GM18499 (cell line): ENCODE data around the gene KLHL29.

Experiments
- ATAC-seq: cut with Tn5 transposase; IDR thresholded peaks from one replicate; pipeline ENCODE4 v1.9.1; 2021; ENCODE audit warnings: moderate number of reproducible peaks; ENCODE audit not compliant: insufficient read depth, unreplicated experiment

KLHL29 gene

GRCh38 chr2:23486684-23487075 lies 101.7 kb downstream of the KLHL29 start:
- ATAC-seq: no peak

- ATAC-seq: no peak
These were observed 102.9 kb downstream of the KLHL29 start for GRCh38 chr2:23487735-23488492.

GRCh38 chr2:23488584-23488983 lies 103.6 kb downstream of the KLHL29 start:
- no peak for ATAC-seq

GRCh38 chr2:23489471-23490322 lies 104.7 kb downstream of the KLHL29 start:
- ATAC-seq: no peak

- ATAC-seq: no peak
These were observed 106.8 kb downstream of the KLHL29 start for GRCh38 chr2:23491591-23492336.

- ATAC-seq: no peak
These were observed 107.3 kb downstream of the KLHL29 start for GRCh38 chr2:23492337-23492675.

- no peak for ATAC-seq
These were observed 107.9 kb downstream of the KLHL29 start for GRCh38 chr2:23492921-23493320.

GRCh38 chr2:23493846-23494245 lies 108.9 kb downstream of the KLHL29 start:
- no peak for ATAC-seq

GRCh38 chr2:23494286-23494685 lies 109.3 kb downstream of the KLHL29 start:
- ATAC-seq: no peak

- ATAC-seq: no peak
These were observed 110.7 kb downstream of the KLHL29 start for GRCh38 chr2:23495661-23496114.

- ATAC-seq: no peak
These were observed 111.5 kb downstream of the KLHL29 start for GRCh38 chr2:23496456-23496855.

- ATAC-seq: no peak
These were observed 112.1 kb downstream of the KLHL29 start for GRCh38 chr2:23497063-23497462.

- no peak for ATAC-seq
These were observed 112.6 kb downstream of the KLHL29 start for GRCh38 chr2:23497536-23497935.

GRCh38 chr2:23498943-23499342 lies 114.0 kb downstream of the KLHL29 start:
- no peak for ATAC-seq

- ATAC-seq: no peak
These were observed 114.5 kb downstream of the KLHL29 start for GRCh38 chr2:23499439-23499838.

GRCh38 chr2:23500836-23501235 lies 115.9 kb downstream of the KLHL29 start:
- no peak for ATAC-seq

GRCh38 chr2:23502096-23502495 lies 117.1 kb downstream of the KLHL29 start:
- ATAC-seq: no peak

- no peak for ATAC-seq
These were observed 118.1 kb downstream of the KLHL29 start for GRCh38 chr2:23503097-23503496.

- ATAC-seq: no peak
These were observed 118.7 kb downstream of the KLHL29 start for GRCh38 chr2:23503682-23504081.

GRCh38 chr2:23504591-23504990 lies 119.6 kb downstream of the KLHL29 start:
- no peak for ATAC-seq
